H1 (cell line): ENCODE measurements around the gene HYDIN.

Experiments
- CEBPB ChIP-seq: IDR thresholded peaks from 2 replicates; pipeline ENCODE4 v1.6.1; 2012; ENCODE audit warnings: low read depth, low read length
- CHD1 ChIP-seq: IDR thresholded peaks from 2 replicates; pipeline ENCODE4 v1.6.1; 2012; ENCODE audit warnings: low read depth, low read length, improper control_type of control experiment
- CTCF ChIP-seq, 3 experiments: IDR thresholded peaks; 1 replicate in 2 of 3; 2 replicates in 1 of 3; pipeline versions ENCODE4 v1.5.1 to v1.6.1; 2011; ENCODE audit warnings: low read length in 3 of 3, mild to moderate bottlenecking in 3 of 3, inconsistent platforms in 2 of 3, low read depth in 1 of 3, moderate library complexity in 1 of 3; ENCODE audit not compliant: insufficient read depth in 1 of 3; ENCODE audit errors: control extremely low read depth in 1 of 3
- EP300 ChIP-seq, 2 experiments: IDR thresholded peaks; 1 replicate in 1 of 2; 2 replicates in 1 of 2; pipeline ENCODE4 v1.6.1; 2011 to 2012; ENCODE audit warnings: low read depth in 2 of 2, low read length in 2 of 2, mild to moderate bottlenecking in 2 of 2, borderline replicate concordance in 1 of 2, inconsistent platforms in 1 of 2, moderate library complexity in 1 of 2
- EZH2 ChIP-seq: fragments of 200-600 bp; sonication (generic); IDR thresholded peaks from 2 replicates; pipeline ENCODE4 v1.7.1; 2012; ENCODE audit warnings: low read depth, mild to moderate bottlenecking, moderate library complexity, low read length, inconsistent platforms; ENCODE audit not compliant: severe bottlenecking
- HDAC2 ChIP-seq, 2 experiments: fragments of 300-600 bp in 1 of 2; sonication (generic) in 1 of 2; IDR thresholded peaks; 2 replicates each; pipeline ENCODE4 v1.6.1; 2011 to 2012; ENCODE audit warnings: low read depth in 2 of 2, low read length in 2 of 2, mild to moderate bottlenecking in 2 of 2, moderate library complexity in 2 of 2, borderline replicate concordance in 1 of 2, inconsistent platforms in 1 of 2
- NANOG ChIP-seq: IDR thresholded peaks from 2 replicates; pipeline ENCODE4 v1.6.1; 2011; ENCODE audit warnings: low read length, low read depth, mild to moderate bottlenecking, inconsistent platforms; ENCODE audit not compliant: insufficient read depth, poor library complexity, severe bottlenecking
- POLR2A ChIP-seq, 2 experiments: IDR thresholded peaks; 1 replicate in 1 of 2; 2 replicates in 1 of 2; pipeline ENCODE4 v1.6.1; 2011; ENCODE audit warnings: low read depth in 2 of 2, low read length in 2 of 2, mild to moderate bottlenecking in 2 of 2; ENCODE audit errors: control extremely low read depth in 1 of 2
- SAP30 ChIP-seq: fragments of 300-600 bp; sonication (generic); IDR thresholded peaks from 2 replicates; pipeline ENCODE4 v1.7.1; 2012; ENCODE audit warnings: low read length, moderate library complexity, mild to moderate bottlenecking, inconsistent platforms; ENCODE audit not compliant: insufficient read depth, insufficient replicate concordance
- SIN3A ChIP-seq, 2 experiments: IDR thresholded peaks in 1 of 2; conservative IDR thresholded peaks in 1 of 2; 2 replicates each; pipeline ENCODE4 v1.6.1; 2011 to 2012; ENCODE audit warnings: low read length in 2 of 2, improper control_type of control experiment in 1 of 2, low read depth in 1 of 2, mild to moderate bottlenecking in 1 of 2
- TF ChIP-seq, protein P1 (sequence below): IDR thresholded peaks from 2 replicates; pipeline ENCODE4 v1.6.1; 2011; ENCODE audit warnings: low read length, improper control_type of control experiment

DNA sequence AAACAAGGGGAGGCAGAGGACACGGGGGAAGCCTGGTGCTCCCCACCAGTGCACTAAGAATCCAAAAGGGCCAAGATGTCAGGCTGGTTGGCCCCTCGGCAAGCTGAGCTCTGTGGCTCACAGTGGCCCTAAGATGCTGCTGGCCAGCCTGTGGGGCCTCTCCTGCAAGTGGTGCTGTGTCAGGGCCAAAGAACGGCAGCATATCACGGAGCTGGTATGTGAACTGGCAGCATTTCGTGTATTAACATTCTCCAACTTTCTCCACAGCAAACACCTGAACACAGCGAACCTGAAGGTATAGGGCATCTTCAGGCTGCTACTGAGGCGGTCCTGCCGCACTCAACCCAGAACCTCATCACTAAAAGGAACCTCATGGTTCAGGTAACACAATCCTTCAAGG, 464.3 kb downstream of the HYDIN start:
- TF ChIP-seq CTCF (IDR thresholded peaks at IDR 0.05; ENCODE audit: control extremely low read depth in 1 of 3, insufficient read depth in 1 of 3, low read depth in 1 of 3, low read length in 3 of 3) (no peak), POLR2A (IDR thresholded peaks at IDR 0.05; ENCODE audit: control extremely low read depth in 1 of 2, low read depth in 2 of 2, low read length in 2 of 2) (no peak), EZH2 (no peak), EP300 (IDR thresholded peaks at IDR 0.05; ENCODE audit: borderline replicate concordance in 1 of 2, low read depth in 2 of 2, low read length in 2 of 2) (no peak), HDAC2 (IDR thresholded peaks at IDR 0.05; ENCODE audit: borderline replicate concordance in 1 of 2, low read depth in 2 of 2, low read length in 2 of 2) (no peak), CHD1 (no peak), CEBPB (no peak), SAP30 (no peak), NANOG (no peak), SIN3A (conservative IDR thresholded peaks at IDR 0.05 in 1 of 2, IDR thresholded peaks at IDR 0.05 in 1 of 2; ENCODE audit: low read depth in 1 of 2, low read length in 2 of 2) (no peak)
- TF ChIP-seq, protein P1, sequence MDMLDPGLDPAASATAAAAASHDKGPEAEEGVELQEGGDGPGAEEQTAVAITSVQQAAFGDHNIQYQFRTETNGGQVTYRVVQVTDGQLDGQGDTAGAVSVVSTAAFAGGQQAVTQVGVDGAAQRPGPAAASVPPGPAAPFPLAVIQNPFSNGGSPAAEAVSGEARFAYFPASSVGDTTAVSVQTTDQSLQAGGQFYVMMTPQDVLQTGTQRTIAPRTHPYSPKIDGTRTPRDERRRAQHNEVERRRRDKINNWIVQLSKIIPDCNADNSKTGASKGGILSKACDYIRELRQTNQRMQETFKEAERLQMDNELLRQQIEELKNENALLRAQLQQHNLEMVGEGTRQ, result no peak
